AG09309 (cell line): Measurements from ENCODE around the gene FCN2.

Source experiments
- DNase-seq: peaks from one replicate; pipeline ENCODE4 v3.0.0-alpha.2; 2010; ENCODE audit warnings: low read depth
- H3K4me3 ChIP-seq: 2 replicates; pipeline ENCODE4 v1.5.1; 2011; ENCODE audit warnings: mild to moderate bottlenecking, low read depth, low read length, moderate library complexity; ENCODE audit not compliant: control insufficient read depth
- TF ChIP-seq, protein P1 (sequence below): IDR thresholded peaks from 2 replicates; pipeline ENCODE4 v1.5.1; 2011; ENCODE audit warnings: mild to moderate bottlenecking, low read depth, low read length, inconsistent platforms; ENCODE audit not compliant: insufficient read depth, control insufficient read depth; ENCODE audit errors: missing control alignments

Gene FCN2

DNA sequence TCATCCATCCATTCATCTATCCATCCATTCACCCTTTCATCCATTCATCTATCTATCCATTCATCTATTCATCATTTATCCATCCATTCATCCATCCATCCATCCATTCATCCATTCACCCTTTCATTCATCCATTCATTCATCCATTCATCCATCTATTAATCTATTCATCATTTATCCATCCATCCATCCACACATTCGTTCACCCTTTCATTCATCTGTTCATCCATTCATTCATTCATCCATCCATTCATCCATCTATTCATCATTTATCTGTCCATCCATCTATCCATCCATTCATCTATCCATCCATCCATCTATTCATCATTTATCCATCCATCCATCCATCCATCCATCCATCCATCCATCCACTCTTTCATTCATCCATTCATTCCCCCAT is 33.9 kb upstream of the FCN2 start:
- no peak for DNase-seq
- TF ChIP-seq, protein P1, sequence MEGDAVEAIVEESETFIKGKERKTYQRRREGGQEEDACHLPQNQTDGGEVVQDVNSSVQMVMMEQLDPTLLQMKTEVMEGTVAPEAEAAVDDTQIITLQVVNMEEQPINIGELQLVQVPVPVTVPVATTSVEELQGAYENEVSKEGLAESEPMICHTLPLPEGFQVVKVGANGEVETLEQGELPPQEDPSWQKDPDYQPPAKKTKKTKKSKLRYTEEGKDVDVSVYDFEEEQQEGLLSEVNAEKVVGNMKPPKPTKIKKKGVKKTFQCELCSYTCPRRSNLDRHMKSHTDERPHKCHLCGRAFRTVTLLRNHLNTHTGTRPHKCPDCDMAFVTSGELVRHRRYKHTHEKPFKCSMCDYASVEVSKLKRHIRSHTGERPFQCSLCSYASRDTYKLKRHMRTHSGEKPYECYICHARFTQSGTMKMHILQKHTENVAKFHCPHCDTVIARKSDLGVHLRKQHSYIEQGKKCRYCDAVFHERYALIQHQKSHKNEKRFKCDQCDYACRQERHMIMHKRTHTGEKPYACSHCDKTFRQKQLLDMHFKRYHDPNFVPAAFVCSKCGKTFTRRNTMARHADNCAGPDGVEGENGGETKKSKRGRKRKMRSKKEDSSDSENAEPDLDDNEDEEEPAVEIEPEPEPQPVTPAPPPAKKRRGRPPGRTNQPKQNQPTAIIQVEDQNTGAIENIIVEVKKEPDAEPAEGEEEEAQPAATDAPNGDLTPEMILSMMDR = no peak
- H3K4me3 ChIP-seq = no peak overlapping the region

DNA sequence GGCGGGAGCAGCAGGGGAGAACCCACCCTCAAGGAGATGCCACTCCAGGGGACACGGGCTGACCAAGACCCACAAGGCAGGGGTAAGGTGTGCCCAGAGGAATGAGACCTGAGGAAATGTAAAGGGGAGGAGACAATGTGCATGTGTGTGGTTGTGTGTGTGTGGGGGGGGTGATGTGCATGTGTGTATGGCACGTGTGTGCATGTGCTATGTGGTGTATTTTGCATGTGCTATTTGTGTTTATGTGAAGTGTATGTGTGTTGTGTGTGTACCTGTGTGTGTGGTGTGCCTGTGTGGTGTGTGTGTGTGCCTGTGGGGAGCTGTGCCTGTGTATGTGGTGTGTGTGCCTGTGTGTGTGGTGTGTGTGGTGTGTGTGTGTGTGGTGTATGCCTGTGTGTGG is 33.5 kb upstream of the FCN2 start:
- DNase-seq = no peak
- no peak overlapping the region for H3K4me3 ChIP-seq
- TF ChIP-seq, protein P1 = no peak

- TF ChIP-seq, protein P1 = no peak
- DNase-seq = no peak
- no peak overlapping the region for H3K4me3 ChIP-seq
These were observed 32.7 kb upstream of the FCN2 start for GRCh38 chr9:134847752-134848432.

- TF ChIP-seq, protein P1 = no peak
- no peak overlapping the region for H3K4me3 ChIP-seq
- no peak for DNase-seq
These were observed 32.1 kb upstream of the FCN2 start for GRCh38 chr9:134848504-134848903.

- TF ChIP-seq, protein P1 = no peak
- H3K4me3 ChIP-seq = no peak overlapping the region
- DNase-seq = no peak
These were observed 30.0 kb upstream of the FCN2 start for GRCh38 chr9:134850611-134851010.

GRCh38 chr9:134851020-134851419 is 29.6 kb upstream of the FCN2 start:
- no peak overlapping the region for H3K4me3 ChIP-seq
- DNase-seq = no peak
- TF ChIP-seq, protein P1 = no peak
